SK-N-SH (cell line): ENCODE results near the gene PAQR5.

Source experiments
- CTCF ChIP-seq: fragments of 200-600 bp; sonication (generic); IDR thresholded peaks from 2 replicates; pipeline ENCODE4 v1.6.1; 2017; ENCODE audit warnings: antibody characterized with exemption, mild to moderate bottlenecking, moderate library complexity
- EZH2phosphoT487 ChIP-seq: fragments of 200-600 bp; sonication (generic); IDR thresholded peaks from 2 replicates; pipeline ENCODE4 v1.6.1; 2017; ENCODE audit warnings: low read depth, mixed run types, mild to moderate bottlenecking, antibody characterized with exemption, moderate library complexity, borderline replicate concordance
- MAX ChIP-seq: IDR thresholded peaks from 2 replicates; pipeline ENCODE4 v1.4.0; 2012; ENCODE audit warnings: low read depth
- MEF2A ChIP-seq: IDR thresholded peaks from 2 replicates; pipeline ENCODE4 v1.4.0; 2012; ENCODE audit warnings: low read depth, borderline replicate concordance
- SIN3A ChIP-seq: IDR thresholded peaks from 2 replicates; pipeline ENCODE4 v1.6.1; 2012; ENCODE audit warnings: low read depth, mild to moderate bottlenecking, low read length, moderate library complexity, borderline replicate concordance
- YY1 ChIP-seq: IDR thresholded peaks from 2 replicates; pipeline ENCODE4 v1.4.0; 2012; ENCODE audit warnings: low read depth, mild to moderate bottlenecking
- TF ChIP-seq, protein P1 (sequence below): IDR thresholded peaks from 2 replicates; pipeline ENCODE4 v1.6.1; 2012; ENCODE audit warnings: mild to moderate bottlenecking, low read depth, low read length, moderate library complexity
- TF ChIP-seq, protein P2 (sequence below): fragments of 150-350 bp; IDR thresholded peaks from 2 replicates; pipeline ENCODE4 v1.6.1; 2017; ENCODE audit warnings: antibody characterized with exemption, low read length, low read depth, borderline replicate concordance

DNA sequence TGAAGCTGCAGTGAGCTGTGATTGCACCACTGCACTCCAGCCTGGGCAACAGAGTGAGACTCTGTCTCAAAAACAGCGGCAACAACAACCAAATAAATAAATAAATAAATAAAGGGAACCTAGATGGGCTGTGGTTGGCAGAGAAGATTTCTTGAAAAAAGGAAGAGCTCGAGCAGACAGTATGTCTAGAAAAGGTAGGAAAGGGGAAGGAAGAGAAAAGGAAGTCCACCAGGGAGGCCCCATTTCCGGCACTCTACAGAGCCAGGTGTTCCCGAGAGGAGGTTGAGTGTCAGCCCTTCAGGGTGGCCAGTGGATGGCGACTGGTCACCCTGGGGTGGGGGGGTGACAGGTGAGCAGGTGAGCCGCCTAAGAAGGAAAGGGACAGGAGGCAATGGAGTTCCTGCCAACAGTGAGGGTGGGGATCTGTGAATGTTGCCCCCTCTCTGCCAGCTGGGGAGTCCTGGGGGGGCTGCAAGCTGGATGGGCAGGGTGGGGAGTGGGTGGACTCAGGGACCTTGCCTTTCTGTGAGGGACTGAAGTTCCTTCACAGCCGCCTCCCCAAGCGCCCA lies 14.8 kb downstream of the PAQR5 start:
- TF ChIP-seq MAX (no peak), SIN3A (no peak), MEF2A (no peak), EZH2phosphoT487 (no peak), CTCF (no peak), YY1 (no peak)
- TF ChIP-seq, protein P1, sequence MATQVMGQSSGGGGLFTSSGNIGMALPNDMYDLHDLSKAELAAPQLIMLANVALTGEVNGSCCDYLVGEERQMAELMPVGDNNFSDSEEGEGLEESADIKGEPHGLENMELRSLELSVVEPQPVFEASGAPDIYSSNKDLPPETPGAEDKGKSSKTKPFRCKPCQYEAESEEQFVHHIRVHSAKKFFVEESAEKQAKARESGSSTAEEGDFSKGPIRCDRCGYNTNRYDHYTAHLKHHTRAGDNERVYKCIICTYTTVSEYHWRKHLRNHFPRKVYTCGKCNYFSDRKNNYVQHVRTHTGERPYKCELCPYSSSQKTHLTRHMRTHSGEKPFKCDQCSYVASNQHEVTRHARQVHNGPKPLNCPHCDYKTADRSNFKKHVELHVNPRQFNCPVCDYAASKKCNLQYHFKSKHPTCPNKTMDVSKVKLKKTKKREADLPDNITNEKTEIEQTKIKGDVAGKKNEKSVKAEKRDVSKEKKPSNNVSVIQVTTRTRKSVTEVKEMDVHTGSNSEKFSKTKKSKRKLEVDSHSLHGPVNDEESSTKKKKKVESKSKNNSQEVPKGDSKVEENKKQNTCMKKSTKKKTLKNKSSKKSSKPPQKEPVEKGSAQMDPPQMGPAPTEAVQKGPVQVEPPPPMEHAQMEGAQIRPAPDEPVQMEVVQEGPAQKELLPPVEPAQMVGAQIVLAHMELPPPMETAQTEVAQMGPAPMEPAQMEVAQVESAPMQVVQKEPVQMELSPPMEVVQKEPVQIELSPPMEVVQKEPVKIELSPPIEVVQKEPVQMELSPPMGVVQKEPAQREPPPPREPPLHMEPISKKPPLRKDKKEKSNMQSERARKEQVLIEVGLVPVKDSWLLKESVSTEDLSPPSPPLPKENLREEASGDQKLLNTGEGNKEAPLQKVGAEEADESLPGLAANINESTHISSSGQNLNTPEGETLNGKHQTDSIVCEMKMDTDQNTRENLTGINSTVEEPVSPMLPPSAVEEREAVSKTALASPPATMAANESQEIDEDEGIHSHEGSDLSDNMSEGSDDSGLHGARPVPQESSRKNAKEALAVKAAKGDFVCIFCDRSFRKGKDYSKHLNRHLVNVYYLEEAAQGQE, result no peak
- TF ChIP-seq, protein P2, sequence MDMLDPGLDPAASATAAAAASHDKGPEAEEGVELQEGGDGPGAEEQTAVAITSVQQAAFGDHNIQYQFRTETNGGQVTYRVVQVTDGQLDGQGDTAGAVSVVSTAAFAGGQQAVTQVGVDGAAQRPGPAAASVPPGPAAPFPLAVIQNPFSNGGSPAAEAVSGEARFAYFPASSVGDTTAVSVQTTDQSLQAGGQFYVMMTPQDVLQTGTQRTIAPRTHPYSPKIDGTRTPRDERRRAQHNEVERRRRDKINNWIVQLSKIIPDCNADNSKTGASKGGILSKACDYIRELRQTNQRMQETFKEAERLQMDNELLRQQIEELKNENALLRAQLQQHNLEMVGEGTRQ, result no peak
